KBM-7 (cell line): Measurements from ENCODE around the gene KCNQ1OT1.
A peak's percentile ranks its signal among the peaks of the same experiment; 100 is the strongest.

Experiments
- DNase-seq: peaks from one replicate; pipeline ENCODE4 v3.0.0-alpha.2; 2015
- in situ Hi-C: fragments of 300-500 bp; cut with MboI; formaldehyde crosslinking; loops from 2 replicates; pipeline ENCODE4 v1.14.3; 2020; ENCODE audit warnings: low sequenced_read_pairs, low pct_unique_long_range_greater_than_20kb, mixed read lengths

KCNQ1OT1 gene

GRCh38 chr11:2738551-2739431 is 39.0 kb upstream of the KCNQ1OT1 start:
- no peak for DNase-seq
- in situ Hi-C loops: no loop called here

- peak; percentile 27 for DNase-seq
- in situ Hi-C loops: no loop called here
Measured at GRCh38 chr11:2737866-2738265, 38.1 kb upstream of the KCNQ1OT1 start.

GRCh38 chr11:2737226-2737590 is 37.4 kb upstream of the KCNQ1OT1 start:
- in situ Hi-C loops: no loop called here

GRCh38 chr11:2736577-2737225 is 36.9 kb upstream of the KCNQ1OT1 start:
- in situ Hi-C loops: no loop called here

More at GRCh38 chr11:2737226-2737590, 37.4 kb upstream of the KCNQ1OT1 start:
- no peak for DNase-seq

GRCh38 chr11:2735053-2735589 is 35.3 kb upstream of the KCNQ1OT1 start:
- in situ Hi-C loops: no loop called here

More at GRCh38 chr11:2736577-2737225, 36.9 kb upstream of the KCNQ1OT1 start:
- DNase-seq: no peak

DNA sequence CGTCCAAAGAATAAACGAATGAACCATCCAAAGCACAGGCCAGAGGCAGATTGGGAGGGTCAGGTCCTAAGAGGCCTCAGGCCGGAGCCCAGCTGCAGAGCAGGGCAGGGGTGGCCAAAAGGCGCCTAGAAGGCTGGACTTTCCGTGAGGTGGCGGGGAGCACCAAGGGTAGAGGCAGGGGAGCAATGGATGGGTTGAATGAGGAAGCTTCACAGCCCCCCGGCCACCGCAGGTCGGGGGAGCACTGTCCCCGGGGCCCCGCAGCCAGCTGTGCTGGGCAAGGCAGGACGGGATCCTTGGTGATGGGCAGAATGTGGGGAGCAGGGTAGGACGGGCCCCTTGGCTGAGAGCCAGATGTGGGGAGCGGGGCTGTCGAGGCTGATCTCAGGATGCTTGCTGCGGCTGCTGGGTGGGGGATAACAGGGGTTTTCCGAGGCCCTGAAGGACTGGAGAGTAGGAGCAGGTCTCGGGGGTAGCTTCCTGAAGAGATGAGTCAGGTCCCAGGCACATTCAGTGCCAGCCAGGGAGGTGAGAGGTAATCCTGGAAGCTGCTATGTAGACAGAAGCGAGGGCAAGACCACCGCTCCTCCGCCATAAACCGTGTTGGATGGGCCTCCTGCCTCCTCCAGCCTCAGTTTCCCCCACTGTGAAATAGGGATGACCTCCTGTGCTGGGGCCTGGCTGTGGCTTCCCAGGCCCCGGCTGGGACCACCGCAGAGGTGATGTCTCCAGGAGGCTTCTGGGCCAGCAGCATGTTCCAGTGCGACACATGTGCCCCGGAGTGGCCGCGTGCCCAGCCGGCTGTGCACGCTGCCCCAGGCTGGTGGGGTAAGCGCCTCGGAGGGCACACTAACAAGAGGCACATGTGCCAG is 34.6 kb upstream of the KCNQ1OT1 start:
- in situ Hi-C loops: no loop called here
- DNase-seq: no peak

More at GRCh38 chr11:2735053-2735589, 35.3 kb upstream of the KCNQ1OT1 start:
- no peak for DNase-seq

DNA sequence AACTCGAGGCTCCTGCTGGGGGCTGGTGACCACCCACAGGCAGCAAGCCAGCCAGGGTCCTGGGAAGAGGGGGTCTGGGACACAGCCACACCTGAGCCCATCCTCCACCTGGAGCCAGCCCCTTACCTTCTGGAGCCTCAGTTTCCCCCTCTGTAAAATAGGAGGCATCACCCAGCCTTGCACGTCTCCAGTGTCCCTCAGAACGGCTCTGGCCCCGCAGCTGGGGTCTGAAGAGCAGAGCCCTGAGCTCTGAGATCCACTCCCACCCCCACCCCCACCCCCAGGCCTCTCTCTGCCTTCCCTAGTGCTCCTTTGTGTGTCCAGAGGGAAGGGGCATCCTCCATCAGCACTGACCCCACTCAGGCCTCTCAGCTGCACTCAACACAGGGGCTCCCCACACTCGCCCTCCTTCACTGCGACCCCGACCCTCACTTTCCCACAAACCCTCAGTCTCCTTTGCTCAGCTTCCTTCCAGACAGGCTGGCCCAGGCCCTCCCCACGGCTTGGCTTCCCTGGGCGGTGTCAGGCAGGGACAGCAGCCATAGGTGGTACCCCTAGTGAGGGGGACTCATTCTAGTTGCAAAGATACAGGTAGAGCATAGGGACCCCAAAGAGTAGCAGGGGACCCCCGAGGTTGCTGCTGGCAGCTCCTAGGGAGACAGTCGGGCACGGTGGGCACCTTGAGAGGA is 33.3 kb upstream of the KCNQ1OT1 start:
- in situ Hi-C loops: no loop called here

GRCh38 chr11:2732261-2732939 is 32.6 kb upstream of the KCNQ1OT1 start:
- DNase-seq: no peak
- in situ Hi-C loops: no loop called here

More for the DNA sequence above, 33.3 kb upstream of the KCNQ1OT1 start:
- no peak for DNase-seq

- in situ Hi-C loops: no loop called here
- peak; percentile 30 for DNase-seq
Measured at GRCh38 chr11:2731130-2732125, 31.6 kb upstream of the KCNQ1OT1 start.

- DNase-seq: no peak
- in situ Hi-C loops: no loop called here
Measured at GRCh38 chr11:2730272-2731129, 30.7 kb upstream of the KCNQ1OT1 start.

GRCh38 chr11:2729841-2730240 is 30.0 kb upstream of the KCNQ1OT1 start:
- in situ Hi-C loops: no loop called here
- no peak for DNase-seq

DNA sequence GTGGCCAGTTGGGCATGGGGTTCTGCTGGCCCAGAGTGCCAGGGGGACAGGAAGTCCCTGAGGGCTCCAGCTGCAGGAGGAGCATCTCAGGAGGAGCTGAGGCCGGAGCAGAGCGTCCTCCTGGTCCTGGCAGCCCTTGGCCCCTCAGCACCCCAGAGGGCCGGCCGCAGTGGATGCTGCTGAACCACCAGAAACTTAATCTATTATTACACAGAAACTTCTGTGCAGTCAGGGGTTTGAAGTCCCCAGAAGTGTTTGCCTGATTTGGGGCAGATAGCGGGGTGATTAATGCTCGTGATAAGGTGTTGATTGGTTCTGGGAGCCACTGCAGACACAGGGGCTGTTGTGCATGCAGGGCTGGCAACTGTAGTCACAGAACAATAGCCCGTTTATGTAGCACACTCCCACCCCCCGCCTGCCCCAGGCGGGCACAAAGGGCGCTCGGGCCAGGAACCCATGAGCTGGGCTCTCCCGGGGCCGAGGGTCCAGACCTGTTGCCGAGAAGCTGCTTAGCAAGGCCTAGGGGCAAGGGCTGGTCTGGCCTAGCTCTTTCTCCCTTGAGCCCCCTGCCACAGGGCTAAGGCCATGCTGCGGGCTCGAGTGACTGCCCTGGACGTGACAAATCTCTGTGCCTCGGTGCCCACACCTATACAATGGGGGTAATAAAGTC is 29.0 kb upstream of the KCNQ1OT1 start:
- DNase-seq: no peak
- in situ Hi-C loops: no loop called here

DNA sequence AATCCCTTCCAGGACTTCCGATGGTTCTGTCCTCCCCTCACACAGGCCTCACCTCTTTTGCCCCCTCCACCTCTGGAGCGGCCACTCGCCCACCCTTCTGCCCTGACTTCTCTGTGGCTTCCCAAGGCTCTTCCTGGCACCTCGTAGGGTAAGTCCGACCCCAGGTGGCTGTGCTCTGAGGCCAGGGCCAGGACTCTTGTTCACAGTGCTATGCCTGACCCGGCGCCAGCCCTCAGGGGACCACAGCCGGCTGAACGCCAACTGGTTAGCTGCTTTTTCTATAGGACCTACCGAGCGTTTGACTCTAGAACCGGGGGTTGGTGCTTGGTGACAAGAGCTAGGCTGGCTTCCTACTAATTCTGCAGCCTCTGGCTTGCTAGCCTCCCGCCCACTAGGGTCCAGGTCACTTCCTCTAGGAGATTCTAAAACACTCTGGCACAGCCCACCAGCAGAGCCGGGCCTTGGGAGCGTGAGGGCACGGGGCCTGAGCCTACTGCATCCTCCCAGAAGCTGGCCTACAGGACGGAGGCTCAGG is 28.4 kb upstream of the KCNQ1OT1 start:
- in situ Hi-C loops: no loop called here
- DNase-seq: no peak

GRCh38 chr11:2726964-2727363 is 27.2 kb upstream of the KCNQ1OT1 start:
- in situ Hi-C loops: no loop called here
- no peak for DNase-seq
